Small intestine (tissue), 7 donors: ENCODE data around the gene CARD14. TPM values are rescaled to one million over a fixed set of nuclear protein-coding genes. Genes with fewer than 3 reads are reported as not detected.
"Not testable (repeated sequence)": the region's sequence is repeated elsewhere in the genome, so short reads cannot be mapped to it uniquely, and the experiment has no call there.

Source experiments
- DNase-seq, 2 donors: peaks; one replicate each; pipeline versions ENCODE4 v3.0.0 to v3.0.0-alpha.2; 2013
- FAIRE-seq: peaks from 2 replicates; lab custom pipeline; 2012; peaks lifted over from hg19 to GRCh38; lab: Jason Lieb, UNC
- H3K27ac ChIP-seq, 3 donors: one replicate each; pipeline ENCODE4 v1.5.1; 2013; ENCODE audit warnings: low read length in 2 of 3, mild to moderate bottlenecking in 2 of 3, control low read depth in 1 of 3, inconsistent platforms in 1 of 3, low read depth in 1 of 3, moderate library complexity in 1 of 3
- H3K27me3 ChIP-seq, 3 donors: one replicate each; pipeline ENCODE4 v1.6.1; 2013; ENCODE audit warnings: low read length in 3 of 3, inconsistent platforms in 1 of 3; ENCODE audit not compliant: control insufficient read depth in 3 of 3, insufficient read depth in 3 of 3
- H3K36me3 ChIP-seq, 3 donors: one replicate each; pipeline ENCODE4 v1.6.1; 2013; ENCODE audit warnings: low read length in 3 of 3, inconsistent platforms in 1 of 3, low read depth in 1 of 3, mild to moderate bottlenecking in 1 of 3, moderate library complexity in 1 of 3; ENCODE audit not compliant: control insufficient read depth in 3 of 3, insufficient read depth in 2 of 3
- H3K4me1 ChIP-seq, 3 donors: one replicate each; pipeline ENCODE4 v1.6.1; 2013; ENCODE audit warnings: low read length in 2 of 3, inconsistent platforms in 1 of 3, low read depth in 1 of 3, mild to moderate bottlenecking in 1 of 3, moderate library complexity in 1 of 3; ENCODE audit not compliant: control insufficient read depth in 3 of 3, insufficient read depth in 2 of 3
- H3K4me3 ChIP-seq, 3 donors: one replicate each; pipeline ENCODE4 v1.5.1; 2013; ENCODE audit warnings: low read length in 3 of 3, control low read depth in 1 of 3, inconsistent platforms in 1 of 3, low read depth in 1 of 3, mild to moderate bottlenecking in 1 of 3, moderate library complexity in 1 of 3
- H3K9me3 ChIP-seq, 2 donors: one replicate each; pipeline ENCODE4 v1.6.1; 2013; ENCODE audit warnings: low read depth in 1 of 2, low read length in 1 of 2; ENCODE audit not compliant: control insufficient read depth in 2 of 2, insufficient read depth in 1 of 2
- WGBS, 3 donors: extraction: QIAGEN DNeasy Blood & Tissue Kit; methylation state at CpG; one replicate each; pipeline ENCODE4 v1.1.7; 2013; 5-methylcytosine and 5-hydroxymethylcytosine counted together
- polyA plus RNA-seq, 4 donors: library from polyadenylated mRNA; stranded (reverse) in 3 of 4; unstranded in 1 of 4; fragments of 200-250 nt in 3 of 4; fragments of 120-200 nt in 1 of 4; gene quantifications; one replicate each; pipeline versions ENCODE4 v1.2.1 to v1.2.3, GENCODE V29; 2013
- donor health status: healthy with polysubstance abuse.
- donor health status: control.
- donor health status: control.
- donor health status: Bipolar disorder and iron deficiency.
- donor health status: healthy.

Gene CARD14
- polyA plus RNA-seq, 4 donors = 0.81 to 3.1 (median 1.5) TPM

DNA sequence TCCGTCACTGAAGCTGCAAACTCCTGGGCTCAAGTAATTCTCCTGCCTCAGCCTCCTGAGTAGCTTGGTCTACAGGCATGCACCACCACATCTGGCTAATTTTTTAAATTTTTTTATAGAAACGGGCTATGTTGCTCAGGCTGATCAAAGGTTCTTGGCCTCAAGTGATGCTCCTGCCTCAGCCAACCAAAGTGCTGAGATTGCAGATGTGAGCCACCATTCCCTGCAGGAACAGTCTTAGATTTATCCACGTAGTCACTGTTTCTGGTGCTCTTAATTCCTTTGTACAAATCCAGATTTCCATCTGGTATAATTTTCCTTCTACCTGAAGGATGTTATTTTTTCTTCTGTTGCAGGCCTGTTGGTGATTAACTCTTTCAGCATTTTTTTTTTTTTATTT lies 63.4 kb downstream of the CARD14 start:
- peaks cover 3 to 71% (median 9%) of the 10 kb centered on the region in 3 donors for H3K36me3 ChIP-seq
- no peak overlapping the region for H3K27ac ChIP-seq
- H3K27me3 ChIP-seq = no peaks in the 10 kb centered on the region
- no peak overlapping the region for H3K4me3 ChIP-seq
- peaks cover 0 to 16% of the 10 kb centered on the region in 2 donors for H3K9me3 ChIP-seq
- WGBS, 3 donors = 92 to 94% (median 93%) methylated on average over 3 of the region's 3 CpGs
- no peaks in the 10 kb centered on the region for H3K4me1 ChIP-seq
- FAIRE-seq (no peak), DNase-seq (no peak)

DNA sequence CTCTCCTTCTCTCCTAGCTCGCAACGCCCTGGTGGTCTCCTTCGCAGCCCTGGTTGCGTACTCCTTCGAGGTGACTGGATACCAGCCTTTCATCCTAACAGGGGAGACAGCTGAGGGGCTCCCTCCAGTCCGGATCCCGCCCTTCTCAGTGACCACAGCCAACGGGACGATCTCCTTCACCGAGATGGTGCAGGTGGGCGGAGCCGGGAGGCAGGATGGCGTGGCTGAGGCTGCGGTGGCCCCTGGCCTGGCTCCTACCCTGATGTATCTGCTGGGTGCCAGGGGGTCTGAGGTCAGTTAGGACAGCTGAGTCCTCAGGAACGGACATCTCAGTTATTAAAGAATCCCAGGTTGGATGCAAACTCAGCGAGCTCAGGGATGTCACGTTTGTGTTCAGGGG lies 67.1 kb downstream of the CARD14 start:
- DNase-seq (no peak), FAIRE-seq (no peak)
- 86 to 95% (median 87%) methylated on average over 15 to 17 of the region's 17 CpGs for WGBS, 3 donors

DNA sequence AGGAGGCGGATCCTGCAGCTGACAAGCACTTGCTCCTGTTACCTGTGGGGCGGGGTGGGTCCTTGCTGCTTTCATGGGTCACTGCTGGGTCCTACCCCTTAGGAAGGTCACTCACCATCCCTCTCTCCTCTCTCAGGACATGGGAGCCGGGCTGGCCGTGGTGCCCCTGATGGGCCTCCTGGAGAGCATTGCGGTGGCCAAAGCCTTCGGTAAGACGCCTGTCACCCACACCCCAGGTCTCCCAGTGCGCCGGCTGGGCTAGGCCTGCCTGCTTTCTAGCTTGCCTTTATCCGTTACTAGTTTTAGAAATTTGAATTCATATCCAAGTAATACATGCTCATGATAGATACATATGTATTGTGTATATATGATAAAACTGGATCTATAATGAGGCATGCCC lies 67.6 kb downstream of the CARD14 start:
- 94 to 98% (median 95%) methylated on average over 10 of the region's 10 CpGs for WGBS, 3 donors
- no peak for DNase-seq

More for the DNA sequence above, 67.1 kb downstream of the CARD14 start:
- Histone ChIP-seq H3K4me1 (no peaks in the 10 kb centered on the region), H3K9me3 (peaks cover 0 to 16% of the 10 kb centered on the region in 2 donors), H3K4me3 (no peak overlapping the region), H3K27me3 (no peaks in the 10 kb centered on the region), H3K27ac (no peak overlapping the region), H3K36me3 (peaks cover 3 to 83% (median 12%) of the 10 kb centered on the region in 3 donors)

GRCh38 chr17:80242505-80242904 lies 72.7 kb downstream of the CARD14 start:
- DNase-seq (no peak), FAIRE-seq (no peak)
- no peak overlapping the region for H3K27ac ChIP-seq
- H3K4me3 ChIP-seq = no peak overlapping the region
- 85 to 86% (median 86%) methylated on average over 14 of the region's 14 CpGs for WGBS, 3 donors
- H3K9me3 ChIP-seq = no peaks in the 10 kb centered on the region
- no peaks in the 10 kb centered on the region for H3K4me1 ChIP-seq
- H3K36me3 ChIP-seq = peaks cover 0 to 89% (median 6%) of the 10 kb centered on the region in 3 donors
- H3K27me3 ChIP-seq = no peaks in the 10 kb centered on the region

More for the DNA sequence above, 67.6 kb downstream of the CARD14 start:
- H3K4me1 ChIP-seq = no peaks in the 10 kb centered on the region
- no peaks in the 10 kb centered on the region for H3K27me3 ChIP-seq
- H3K36me3 ChIP-seq = peaks cover 3 to 84% (median 14%) of the 10 kb centered on the region in 3 donors
- H3K27ac ChIP-seq = no peak overlapping the region
- peaks cover 0 to 12% of the 10 kb centered on the region in 2 donors for H3K9me3 ChIP-seq
- H3K4me3 ChIP-seq = no peak overlapping the region
- FAIRE-seq = no peak

DNA sequence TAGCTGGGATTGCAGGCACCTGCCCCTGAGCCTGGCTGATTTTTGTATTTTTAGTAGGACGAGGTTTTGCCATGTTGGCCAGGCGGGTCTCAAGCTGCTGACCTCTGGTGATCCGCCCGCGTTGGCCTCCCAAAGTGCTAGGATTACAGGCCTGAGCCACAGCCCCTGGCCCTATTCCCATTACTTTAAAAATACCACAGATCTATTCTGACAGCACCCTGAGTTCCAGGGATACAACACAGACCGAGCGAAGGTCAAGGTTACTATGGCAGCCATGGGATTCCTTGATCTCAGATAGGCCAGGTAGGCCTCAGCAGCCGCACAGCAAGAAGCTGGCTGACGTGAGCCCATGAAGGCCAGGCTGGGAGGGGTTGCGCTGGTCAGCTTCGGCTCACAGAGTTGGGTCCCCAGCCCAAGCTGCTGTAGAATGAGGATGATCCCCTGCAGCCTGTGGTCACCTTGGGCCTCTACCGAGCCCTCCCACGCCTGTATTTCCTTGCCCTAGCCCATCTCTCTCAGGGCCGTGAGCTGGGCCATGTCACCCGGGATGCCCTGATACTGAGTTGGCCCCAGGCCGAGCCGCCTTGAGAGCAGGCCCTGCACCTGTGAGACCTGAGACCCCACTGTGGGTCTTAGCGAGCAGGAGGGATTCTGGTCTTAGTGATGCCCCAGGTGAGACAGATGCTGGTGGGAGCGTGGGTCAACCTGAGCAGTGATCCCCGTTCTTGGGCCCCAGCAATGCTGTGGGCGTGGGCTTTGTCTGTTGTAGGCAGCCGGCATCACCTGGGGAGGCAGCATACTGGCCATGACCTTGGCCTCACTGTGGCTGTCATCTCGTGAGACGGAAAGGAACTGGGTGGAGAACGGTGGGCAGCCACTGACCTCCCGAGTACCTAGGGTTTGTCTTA lies 74.0 kb downstream of the CARD14 start:
- no peaks in the 10 kb centered on the region for H3K27me3 ChIP-seq
- H3K9me3 ChIP-seq = no peaks in the 10 kb centered on the region
- no peaks in the 10 kb centered on the region for H3K4me1 ChIP-seq
- WGBS, 3 donors = 92 to 94% (median 94%) methylated on average over 25 to 26 of the region's 26 CpGs
- H3K27ac ChIP-seq = no peak overlapping the region
- FAIRE-seq (no peak), DNase-seq (no peak)
- no peak overlapping the region for H3K4me3 ChIP-seq
- H3K36me3 ChIP-seq = peaks cover 0 to 90% (median 6%) of the 10 kb centered on the region in 3 donors

DNA sequence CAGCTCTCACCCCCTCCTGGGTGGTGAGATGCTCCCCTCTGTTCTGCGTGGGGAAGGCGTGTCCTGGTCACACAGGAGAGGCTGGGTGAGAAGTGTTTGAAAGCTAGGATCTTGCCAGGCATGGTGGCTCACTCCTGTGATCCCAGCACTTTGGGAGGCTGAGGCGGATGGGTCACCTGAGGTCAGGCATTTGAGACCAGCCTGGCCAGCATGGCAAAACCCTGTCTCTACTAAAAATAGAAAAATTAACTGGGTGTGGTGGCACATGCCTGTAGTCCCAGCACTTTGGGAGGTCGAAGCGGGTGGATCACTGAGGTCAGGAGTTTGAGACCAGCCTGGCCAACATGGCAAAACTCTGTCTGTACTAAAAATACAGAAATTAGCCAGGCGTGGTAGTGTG lies 74.6 kb downstream of the CARD14 start:
- not testable (repeated sequence) for H3K9me3 ChIP-seq, H3K27me3 ChIP-seq, FAIRE-seq, DNase-seq, H3K4me1 ChIP-seq, H3K4me3 ChIP-seq, H3K27ac ChIP-seq
- WGBS, 3 donors = 94 to 95% (median 94%) methylated on average over 6 of the region's 6 CpGs
- peaks cover 0 to 93% (median 6%) of the 10 kb centered on the region in 3 donors for H3K36me3 ChIP-seq

DNA sequence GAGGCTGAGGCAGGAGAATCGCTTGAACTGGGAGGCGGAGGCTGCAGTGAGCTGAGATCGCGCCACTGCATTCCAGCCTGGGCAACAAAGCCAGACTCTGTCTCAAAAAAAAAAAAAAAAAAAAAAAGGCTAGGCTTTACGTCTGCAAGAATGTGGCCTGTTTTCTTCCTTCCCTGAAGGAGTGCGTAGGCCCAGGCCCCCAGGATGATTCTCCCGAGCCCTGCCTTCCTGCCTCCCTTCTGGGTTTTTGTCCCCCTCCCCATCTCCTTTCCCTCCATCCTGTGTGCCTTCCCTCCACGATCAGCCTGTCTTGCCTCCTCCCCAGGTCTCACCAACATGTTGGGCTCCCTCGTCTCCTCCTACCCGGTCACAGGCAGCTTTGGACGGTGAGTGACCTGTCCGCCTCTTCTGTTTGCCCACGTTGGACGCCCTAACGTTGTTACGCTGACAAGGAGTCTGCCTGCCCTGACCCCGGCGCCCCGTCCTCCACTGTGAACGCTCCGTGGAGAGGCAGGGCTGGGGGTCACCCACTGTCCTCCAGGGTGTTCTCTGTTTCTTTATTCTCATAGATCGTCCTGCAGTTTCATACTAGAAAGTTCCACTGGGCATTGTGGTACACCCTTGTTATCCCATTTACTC lies 75.2 kb downstream of the CARD14 start:
- no peak for DNase-seq
- no peak for FAIRE-seq
- Histone ChIP-seq H3K36me3 (peaks cover 0 to 93% (median 6%) of the 10 kb centered on the region in 3 donors), H3K27ac (no peak overlapping the region), H3K9me3 (no peaks in the 10 kb centered on the region), H3K4me1 (no peaks in the 10 kb centered on the region), H3K4me3 (no peak overlapping the region), H3K27me3 (no peaks in the 10 kb centered on the region)
- WGBS, 3 donors = 89 to 91% (median 89%) methylated on average over 19 to 22 of the region's 22 CpGs

- Histone ChIP-seq H3K4me3 (no peak overlapping the region), H3K27ac (no peak overlapping the region), H3K4me1 (no peaks in the 10 kb centered on the region), H3K27me3 (no peaks in the 10 kb centered on the region), H3K9me3 (no peaks in the 10 kb centered on the region), H3K36me3 (peaks cover 0 to 92% (median 6%) of the 10 kb centered on the region in 3 donors)
- FAIRE-seq (no peak), DNase-seq (no peak)
- WGBS, 3 donors = 88 to 90% (median 90%) methylated on average over 26 to 27 of the region's 27 CpGs
These were observed 75.9 kb downstream of the CARD14 start for GRCh38 chr17:80245566-80246265.
